ENCODE results near the gene VEGFB. TPM values are rescaled to one million over a fixed set of nuclear protein-coding genes. Genes with fewer than 3 reads are reported as not detected.

Gene VEGFB
- total RNA-seq, 2 donors from 2014 or later: 25.9 to 59.5 TPM

DNA sequence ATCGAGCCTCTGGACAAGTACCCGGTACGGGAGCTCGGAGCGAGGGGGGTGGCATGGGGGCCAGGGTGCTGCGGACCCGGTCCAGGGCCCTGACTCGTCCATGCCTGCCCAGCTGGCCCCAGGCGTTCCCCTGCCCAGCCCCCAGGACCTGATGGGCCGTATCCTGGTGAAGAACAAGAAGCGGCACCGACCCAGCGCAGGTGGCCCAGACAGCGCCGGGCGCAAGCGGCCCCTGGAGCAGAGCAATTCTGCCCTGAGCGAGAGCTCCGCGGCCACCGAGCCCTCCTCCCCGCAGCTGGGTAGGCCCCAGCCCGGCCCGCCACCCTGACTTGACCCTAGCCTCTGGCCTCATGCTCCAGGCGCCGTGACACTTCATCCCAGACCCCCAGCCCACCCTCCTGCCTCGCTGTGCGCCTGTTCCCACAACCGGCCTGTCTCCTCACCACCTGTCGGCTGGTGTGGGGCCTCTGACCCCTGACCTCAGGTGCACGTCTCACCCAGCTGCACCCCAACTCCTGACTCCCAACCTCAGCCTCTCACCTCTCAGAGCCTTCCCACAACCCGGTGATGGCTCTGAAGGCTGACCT is 24.7 kb downstream of the VEGFB start:
- Histone ChIP-seq H3K27ac (no peak overlapping the region), H3K36me3 (peaks cover 20% of the 10 kb centered on the region), H3K4me3 (no peak overlapping the region), H3K27me3 (no peaks in the 10 kb centered on the region), H3K9ac (ENCODE audit: low read depth in 2 of 2, low read length in 2 of 2) (no peak overlapping the region), H3K9me3 (no peaks in the 10 kb centered on the region), H3K4me1 (no peaks in the 10 kb centered on the region)
- no peak for DNase-seq
- TF ChIP-seq CTCF (IDR thresholded peaks at IDR 0.05): no peak
- intact Hi-C loops (cut with DNase I): no loop called here

- DNase-seq: no peak
- Histone ChIP-seq H3K27ac (no peak overlapping the region), H3K27me3 (no peaks in the 10 kb centered on the region), H3K4me1 (no peaks in the 10 kb centered on the region), H3K9me3 (no peaks in the 10 kb centered on the region), H3K4me3 (no peak overlapping the region), H3K36me3 (peaks cover 21% of the 10 kb centered on the region), H3K9ac (ENCODE audit: low read depth in 2 of 2, low read length in 2 of 2) (no peak overlapping the region)
- intact Hi-C loops (cut with DNase I): no loop called here
- TF ChIP-seq CTCF (IDR thresholded peaks at IDR 0.05): no peak
Measured at GRCh38 chr11:64259533-64260067, 25.2 kb downstream of the VEGFB start.

- intact Hi-C loops (cut with DNase I): no loop called here
- no peak for TF ChIP-seq CTCF (IDR thresholded peaks at IDR 0.05)
- H3K27me3 ChIP-seq: no peaks in the 10 kb centered on the region
- H3K36me3 ChIP-seq: peaks cover 27% of the 10 kb centered on the region
- no peak for DNase-seq
- H3K4me3 ChIP-seq: no peak overlapping the region
- H3K9ac ChIP-seq (ENCODE audit: low read depth in 2 of 2, low read length in 2 of 2): no peak overlapping the region
- H3K4me1 ChIP-seq: no peaks in the 10 kb centered on the region
- H3K9me3 ChIP-seq: no peaks in the 10 kb centered on the region
- no peak overlapping the region for H3K27ac ChIP-seq
Measured at GRCh38 chr11:64260147-64260708, 25.8 kb downstream of the VEGFB start.

GRCh38 chr11:64261556-64262080 is 27.2 kb downstream of the VEGFB start:
- peaks cover 31% of the 10 kb centered on the region for H3K36me3 ChIP-seq
- DNase-seq: no peak
- no peak overlapping the region for H3K9ac ChIP-seq (ENCODE audit: low read depth in 2 of 2, low read length in 2 of 2)
- intact Hi-C loops (cut with DNase I): no loop called here
- H3K27me3 ChIP-seq: no peaks in the 10 kb centered on the region
- H3K27ac ChIP-seq: no peak overlapping the region
- no peaks in the 10 kb centered on the region for H3K9me3 ChIP-seq
- no peak for TF ChIP-seq CTCF (IDR thresholded peaks at IDR 0.05)
- H3K4me3 ChIP-seq: no peak overlapping the region
- H3K4me1 ChIP-seq: no peaks in the 10 kb centered on the region

DNA sequence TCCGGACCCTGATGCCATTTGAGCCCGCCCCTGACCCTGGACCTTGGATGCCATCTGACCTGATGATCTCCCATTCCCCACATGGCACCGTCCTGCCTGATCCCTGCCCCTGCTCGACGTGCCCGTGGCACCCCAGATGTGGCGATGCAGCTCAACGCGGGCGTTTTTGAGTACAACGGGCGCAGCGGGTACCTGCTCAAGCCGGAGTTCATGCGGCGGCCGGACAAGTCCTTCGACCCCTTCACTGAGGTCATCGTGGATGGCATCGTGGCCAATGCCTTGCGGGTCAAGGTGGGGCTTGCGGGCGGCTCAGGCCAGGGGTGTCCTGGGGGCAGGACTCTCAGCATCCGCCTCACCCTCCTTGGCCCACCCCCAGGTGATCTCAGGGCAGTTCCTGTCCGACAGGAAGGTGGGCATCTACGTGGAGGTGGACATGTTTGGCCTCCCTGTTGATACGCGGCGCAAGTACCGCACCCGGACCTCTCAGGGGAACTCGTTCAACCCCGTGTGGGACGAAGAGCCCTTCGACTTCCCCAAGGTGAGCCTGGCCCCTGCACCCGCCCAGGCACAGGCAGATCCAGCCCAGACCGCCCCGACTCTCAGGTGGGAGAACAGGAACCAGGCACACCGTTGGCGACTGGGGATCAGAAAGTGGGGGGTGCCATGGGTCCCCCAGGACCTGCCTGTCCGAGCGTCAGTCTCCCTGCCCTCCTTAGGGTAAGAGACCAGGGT is 28.1 kb downstream of the VEGFB start:
- TF ChIP-seq CTCF (IDR thresholded peaks at IDR 0.05): no peak
- Histone ChIP-seq H3K9ac (ENCODE audit: low read depth in 2 of 2, low read length in 2 of 2) (no peak overlapping the region), H3K27me3 (no peaks in the 10 kb centered on the region), H3K4me1 (peaks cover 3% of the 10 kb centered on the region), H3K4me3 (no peak overlapping the region), H3K36me3 (peaks cover 31% of the 10 kb centered on the region), H3K27ac (no peak overlapping the region), H3K9me3 (no peaks in the 10 kb centered on the region)
- intact Hi-C loops (cut with DNase I): no loop called here
- no peak for DNase-seq
